ENCODE measurements around the gene PATJ.
"Not testable (repeated sequence)": the region's sequence is repeated elsewhere in the genome, so short reads cannot be mapped to it uniquely, and the experiment has no call there.

Gene PATJ

GRCh38 chr1:61743716-61744580, 1.7 kb downstream of the PATJ start:
- DNase-seq, result no peak

- DNase-seq, result no peak
Observed at GRCh38 chr1:61746813-61747212, 4.5 kb downstream of the PATJ start.

DNA sequence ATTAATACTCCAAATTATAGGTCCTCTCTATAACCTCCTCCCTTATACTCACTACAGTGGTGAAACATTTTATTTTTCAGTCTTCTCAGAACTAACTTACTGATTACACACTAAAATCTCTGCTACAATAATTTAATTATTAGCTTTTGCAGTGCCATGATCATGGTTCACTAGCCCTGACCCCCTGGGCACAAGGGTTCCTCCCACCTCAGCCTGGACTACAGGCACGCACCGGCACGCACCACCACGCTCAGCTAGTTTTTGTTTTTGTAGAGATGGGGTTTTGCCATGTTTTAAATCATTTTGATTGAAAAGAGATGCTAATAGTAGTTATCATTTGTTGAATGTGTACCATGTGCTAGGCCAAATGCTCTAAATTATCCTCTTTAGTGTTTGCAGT, 6.3 kb downstream of the PATJ start:
- DNase-seq, result no peak

GRCh38 chr1:61749574-61749973, 7.3 kb downstream of the PATJ start:
- no peak for DNase-seq

GRCh38 chr1:61752921-61753389, 10.7 kb downstream of the PATJ start:
- DNase-seq, result no peak

DNA sequence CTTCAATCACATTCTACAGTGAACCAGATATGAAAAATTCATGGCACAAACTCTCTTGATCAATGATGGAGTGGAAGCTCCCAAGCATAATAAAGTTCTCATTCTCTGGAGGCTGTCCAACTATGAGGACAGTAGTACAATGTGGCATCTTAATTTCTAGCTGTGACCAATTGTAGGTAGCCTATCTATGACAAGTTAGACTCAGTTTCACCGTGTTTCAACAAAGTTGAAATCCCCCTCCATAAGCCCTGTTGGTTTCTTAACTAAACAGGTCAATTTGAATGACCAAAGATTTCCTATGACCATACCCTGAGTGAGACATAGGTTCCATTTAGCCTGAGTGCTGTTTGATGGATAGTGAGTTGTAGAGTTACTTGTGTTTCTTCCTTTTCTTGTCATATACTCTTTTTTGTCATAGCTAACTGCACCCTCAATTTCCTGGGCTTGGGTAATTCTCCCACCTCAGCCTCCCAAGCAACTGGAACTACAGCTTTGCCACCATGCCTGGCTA, 11.8 kb downstream of the PATJ start:
- DNase-seq, result no peak

GRCh38 chr1:61754545-61754944, 12.3 kb downstream of the PATJ start:
- no peak for DNase-seq

DNA sequence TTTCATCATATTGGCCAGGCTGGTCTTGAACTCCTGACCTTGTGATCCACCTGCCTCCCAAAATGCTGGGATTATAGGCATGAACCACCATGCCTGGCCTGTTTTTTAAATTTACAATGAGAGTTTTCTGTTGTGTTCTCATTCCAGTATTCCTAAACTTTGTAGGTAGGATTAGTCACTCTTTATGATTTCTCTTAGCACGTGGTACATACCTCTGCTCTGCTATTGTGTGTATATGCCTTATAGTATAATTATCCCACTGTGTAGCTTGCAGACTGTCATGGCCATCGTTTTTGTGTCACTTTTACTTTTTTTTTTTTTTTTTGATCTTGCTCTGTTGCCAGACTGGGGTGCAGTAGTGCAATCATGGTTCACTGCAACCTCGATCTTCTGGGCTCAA, 14.5 kb downstream of the PATJ start:
- no peak for DNase-seq

- DNase-seq, result no peak
Observed at GRCh38 chr1:61757950-61758349, 15.7 kb downstream of the PATJ start.

DNA sequence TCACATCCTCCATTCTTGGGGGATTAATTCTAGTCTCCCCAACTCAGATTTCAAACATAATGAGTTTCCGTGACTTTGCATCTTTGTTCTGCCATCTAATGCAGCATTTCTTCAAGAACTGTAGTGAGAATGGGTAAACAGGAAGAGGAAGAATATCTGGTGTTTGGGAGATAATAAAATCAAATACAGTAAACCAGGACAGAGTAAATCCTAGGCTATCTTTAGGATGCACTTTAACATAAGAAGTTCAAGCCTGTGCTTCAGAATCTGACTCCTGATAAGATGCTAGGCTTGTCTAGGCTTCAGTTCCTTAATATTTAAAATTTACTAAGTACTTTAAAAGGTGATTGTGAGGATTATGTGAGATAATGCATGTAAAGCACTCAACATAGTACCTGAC, 27.9 kb downstream of the PATJ start:
- DNase-seq, result no peak

DNA sequence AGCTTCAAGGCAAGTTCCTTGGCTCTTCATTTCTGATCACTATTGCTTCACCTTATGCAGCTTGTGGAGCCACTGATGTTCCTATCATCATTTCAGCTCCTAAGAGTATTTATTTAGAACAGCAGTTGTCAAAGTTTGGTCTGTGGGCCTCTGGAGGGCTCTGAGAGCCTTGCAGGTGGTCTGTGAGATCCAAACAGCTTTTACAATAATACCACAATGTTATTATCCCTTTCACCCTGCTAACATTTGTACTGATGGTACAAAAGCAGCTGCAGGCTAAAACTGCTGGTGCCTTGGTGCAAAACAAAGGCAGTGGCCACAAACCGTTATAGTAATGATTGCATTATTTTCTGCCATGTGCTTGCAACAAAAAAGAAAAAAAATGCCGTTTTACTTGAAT, 33.8 kb downstream of the PATJ start:
- DNase-seq, result no peak

DNA sequence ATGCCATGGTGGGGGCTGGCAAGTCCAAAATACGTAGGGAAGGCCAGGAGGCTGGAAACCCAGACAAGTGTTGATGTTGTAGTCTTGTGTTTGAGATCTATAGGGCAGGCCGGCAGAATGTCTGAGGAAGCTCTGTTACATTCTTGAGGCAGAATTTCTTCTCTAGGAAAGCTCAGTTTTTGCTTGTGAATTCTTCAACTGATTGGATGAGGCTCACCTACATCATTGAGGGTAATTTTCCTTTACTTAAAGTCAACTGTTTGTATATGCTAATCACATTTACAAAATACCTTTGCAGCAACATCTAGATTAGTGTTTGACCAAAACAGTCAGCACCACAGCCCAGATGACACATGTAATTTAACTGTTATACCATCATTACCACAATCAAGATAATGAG, 37.0 kb downstream of the PATJ start:
- no peak for DNase-seq

GRCh38 chr1:61781151-61781550, 38.9 kb downstream of the PATJ start:
- DNase-seq, result no peak

- no peak for DNase-seq
Observed at GRCh38 chr1:61782771-61783170, 40.5 kb downstream of the PATJ start.

GRCh38 chr1:61784726-61785125, 42.4 kb downstream of the PATJ start:
- no peak for DNase-seq

GRCh38 chr1:61790837-61791236, 48.6 kb downstream of the PATJ start:
- no peak for DNase-seq

DNA sequence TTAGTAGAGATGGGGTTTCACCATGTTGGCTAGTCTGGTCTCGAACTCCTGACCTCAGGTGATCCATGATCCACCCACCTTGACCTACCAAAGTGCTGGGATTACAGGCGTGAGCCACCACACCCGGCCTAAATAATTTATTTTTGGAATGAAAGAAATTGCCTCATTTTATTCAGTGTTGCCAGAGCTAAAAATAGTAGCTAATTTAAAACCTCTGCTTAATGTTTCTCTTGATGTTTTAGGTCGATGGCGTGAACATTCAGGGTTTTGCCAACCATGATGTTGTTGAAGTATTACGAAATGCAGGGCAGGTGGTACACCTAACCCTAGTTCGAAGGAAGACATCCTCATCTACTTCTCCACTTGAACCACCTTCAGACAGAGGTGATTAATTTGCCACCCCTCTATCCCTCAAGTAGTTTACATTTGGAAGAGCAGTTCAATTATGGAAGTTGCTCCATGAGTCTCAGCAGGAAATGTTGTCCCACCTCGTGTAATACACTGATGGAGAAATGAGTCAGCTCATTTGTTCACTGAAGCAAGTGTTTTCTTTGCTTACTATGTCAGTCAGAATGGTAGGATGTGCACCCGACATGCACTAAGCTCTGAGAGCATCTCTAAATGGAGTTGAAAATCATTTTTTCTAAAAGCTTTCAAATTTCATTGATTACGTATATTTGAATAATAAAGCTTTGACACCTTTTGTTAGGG, 54.9 kb downstream of the PATJ start:
- DNase-seq, result no peak

DNA sequence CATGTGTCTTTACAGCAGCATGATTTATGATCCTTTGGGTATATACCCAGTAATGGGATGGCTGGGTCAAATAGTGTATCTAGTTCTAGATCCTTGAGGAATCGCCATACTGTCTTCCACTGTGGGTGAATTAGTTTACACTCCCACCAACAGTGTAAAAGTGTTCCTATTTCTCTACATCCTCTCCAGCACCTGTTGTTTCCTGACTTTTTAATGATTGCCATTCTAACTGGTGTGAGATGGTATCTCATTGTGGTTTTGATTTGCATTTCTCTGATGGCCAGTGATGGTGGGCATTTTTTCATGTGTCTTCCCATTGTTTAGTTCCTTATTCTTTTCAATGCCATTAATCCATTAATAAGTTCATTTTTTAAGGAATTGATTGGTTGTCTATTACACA, 58.8 kb downstream of the PATJ start:
- not testable (repeated sequence) for DNase-seq

- no peak for DNase-seq
Observed at GRCh38 chr1:61807606-61808140, 65.4 kb downstream of the PATJ start.

- DNase-seq, result no peak
Observed at GRCh38 chr1:61808321-61808720, 66.0 kb downstream of the PATJ start.

DNA sequence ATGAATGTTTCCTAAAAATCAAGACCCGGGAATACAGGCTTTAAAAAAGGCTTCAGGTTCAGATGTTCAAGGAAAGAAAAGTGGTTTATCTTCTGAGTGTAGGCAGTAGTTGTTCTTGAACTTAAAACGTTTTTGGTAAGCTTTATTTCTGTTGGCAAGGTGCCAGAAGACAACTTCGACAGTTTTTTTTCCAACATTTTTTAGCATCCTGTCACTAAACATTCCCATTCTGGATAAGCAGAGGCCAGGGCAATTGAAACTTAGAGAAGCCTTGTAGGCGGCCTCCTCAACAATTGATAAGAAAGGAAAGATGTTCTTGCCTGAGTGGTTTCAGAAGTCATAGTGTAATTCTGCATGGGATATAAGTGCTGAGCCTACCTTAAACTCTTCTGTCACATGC, 66.7 kb downstream of the PATJ start:
- DNase-seq, result no peak

DNA sequence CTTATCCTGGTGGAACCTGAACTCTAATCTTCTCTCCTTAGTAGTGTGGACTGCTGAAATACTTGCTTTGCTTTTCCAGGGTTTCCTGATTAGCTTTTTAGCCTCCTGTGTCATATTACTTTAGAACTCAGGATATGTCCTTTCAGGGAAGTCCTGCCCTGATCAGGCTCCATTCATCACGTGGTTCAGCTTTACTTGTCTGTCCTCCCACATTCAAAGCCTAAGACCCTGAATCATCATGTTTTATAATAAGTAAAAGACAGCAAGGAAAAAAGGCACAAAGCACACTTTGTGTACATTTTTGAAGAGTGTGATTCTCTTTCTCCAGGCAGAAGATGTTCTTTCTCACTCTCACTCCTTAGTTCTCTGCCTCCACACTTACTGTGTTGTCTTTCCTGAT, 70.6 kb downstream of the PATJ start:
- DNase-seq, result no peak

- no peak for DNase-seq
Observed at GRCh38 chr1:61816191-61816590, 73.9 kb downstream of the PATJ start.

DNA sequence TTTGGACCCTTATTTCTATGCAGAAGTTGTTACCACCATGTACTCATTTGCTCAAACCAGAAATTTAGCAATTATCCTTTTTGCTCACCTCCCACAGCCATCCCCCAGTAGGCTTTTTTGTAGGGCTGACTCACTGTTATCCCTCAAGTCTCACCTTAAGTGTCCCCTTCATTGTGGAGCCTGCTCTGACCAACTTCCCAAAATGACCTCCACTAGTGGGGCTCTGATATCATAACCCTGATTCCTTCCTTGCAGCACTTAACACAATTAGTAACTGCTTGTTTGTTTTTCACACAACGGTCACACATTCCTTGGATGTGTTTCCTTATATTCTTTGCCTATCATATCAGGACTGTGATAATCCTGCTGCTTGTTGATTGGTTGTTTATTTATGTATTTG, 76.7 kb downstream of the PATJ start:
- DNase-seq, result no peak

Data from SHP77 treated with DMSO at 0.1 percent for 48 hours (cell line).